IMR-90 (cell line): Measurements from ENCODE around the gene CD93. TPM values are rescaled to one million over a fixed set of nuclear protein-coding genes. Genes with fewer than 3 reads are reported as not detected.

Experiments
- ATAC-seq: fragments of 200-7000 bp; cut with Tn5 transposase; 2 replicates; pipeline ENCODE4 v1.9.1; 2020; ENCODE audit warnings: low read depth, mild to moderate bottlenecking, moderate library complexity
- BruUV-seq: library from RNA; stranded (reverse); fragments of 400-500 nt; replicated peaks from 2 replicates; lab custom pipeline; 2021; lab: Mats Ljungman, UMichigan
- CTCF ChIA-PET: fragments of 300-600 bp; formaldehyde crosslinking; extraction: SDS; loops from one replicate; lab custom pipeline; 2021; ENCODE audit warnings: antibody characterized with exemption; lab: Yijun Ruan, JAX
- POLR2A ChIA-PET: fragments of 300-600 bp; sonication (Branson Sonifier 250); formaldehyde crosslinking; loops from one replicate; lab custom pipeline; 2022; ENCODE audit warnings: antibody characterized with exemption; ENCODE audit not compliant: unreplicated experiment; lab: Charles Lee
- DNase-seq: peaks from one replicate; pipeline ENCODE4 v3.0.0; 2013
- H2AFZ ChIP-seq: replicated peaks from 2 replicates; pipeline ENCODE3; 2013; ENCODE audit warnings: low read length, mild to moderate bottlenecking; ENCODE audit not compliant: poor library complexity
- H2AK5ac ChIP-seq: 2 replicates; pipeline ENCODE4 v1.6.1; 2013; ENCODE audit warnings: low read depth, low read length, inconsistent platforms
- H2AK9ac ChIP-seq: replicated peaks from 2 replicates; pipeline ENCODE3; 2013; ENCODE audit warnings: mild to moderate bottlenecking, low read depth, low read length, moderate library complexity; ENCODE audit not compliant: poor library complexity
- H2BK120ac ChIP-seq: 2 replicates; pipeline ENCODE4 v1.6.1; 2013; ENCODE audit warnings: low read depth, low read length, inconsistent platforms
- H2BK15ac ChIP-seq: 3 replicates; pipeline ENCODE4 v1.6.1; 2013; ENCODE audit warnings: low read depth, low read length, inconsistent platforms
- H2BK20ac ChIP-seq: 2 replicates; pipeline ENCODE4 v1.6.1; 2013; ENCODE audit warnings: low read depth, mild to moderate bottlenecking, inconsistent platforms, low read length, moderate library complexity
- H2BK5ac ChIP-seq: 2 replicates; pipeline ENCODE4 v1.6.1; 2013; ENCODE audit warnings: mild to moderate bottlenecking, low read depth, low read length, inconsistent platforms; ENCODE audit not compliant: poor library complexity, severe bottlenecking
- H3K14ac ChIP-seq: replicated peaks from 2 replicates; pipeline ENCODE4 v1.6.1; 2013; ENCODE audit warnings: low read depth, low read length, inconsistent platforms
- H3K18ac ChIP-seq: 2 replicates; pipeline ENCODE4 v1.6.1; 2013; ENCODE audit warnings: low read depth, low read length, control low read depth
- H3K23ac ChIP-seq: 2 replicates; pipeline ENCODE4 v1.6.1; 2013; ENCODE audit warnings: low read depth, low read length, inconsistent platforms
- H3K27ac ChIP-seq: 2 replicates; pipeline ENCODE4 v1.5.1; 2013; ENCODE audit warnings: mild to moderate bottlenecking, control low read depth, low read length; ENCODE audit not compliant: insufficient read depth
- H3K27me3 ChIP-seq: 2 replicates; pipeline ENCODE4 v1.6.1; 2013; ENCODE audit warnings: low read length; ENCODE audit not compliant: control insufficient read depth, insufficient read depth
- H3K36me3 ChIP-seq: 2 replicates; pipeline ENCODE4 v1.6.1; 2013; ENCODE audit warnings: low read length, mixed read lengths; ENCODE audit not compliant: control insufficient read depth, insufficient read depth
- H3K4ac ChIP-seq: 2 replicates; pipeline ENCODE4 v1.6.1; 2013; ENCODE audit warnings: low read depth, low read length, inconsistent platforms
- H3K4me1 ChIP-seq: 2 replicates; pipeline ENCODE4 v1.6.1; 2013; ENCODE audit warnings: low read length, mixed read lengths; ENCODE audit not compliant: control insufficient read depth, insufficient read depth
- H3K4me2 ChIP-seq: 2 replicates; pipeline ENCODE4 v1.6.1; 2013; ENCODE audit warnings: low read depth, mild to moderate bottlenecking, control low read depth, low read length, moderate library complexity
- H3K4me3 ChIP-seq: 2 replicates; pipeline ENCODE4 v1.5.1; 2013; ENCODE audit warnings: low read depth, mild to moderate bottlenecking, control low read depth, low read length, moderate library complexity; ENCODE audit not compliant: insufficient read depth
- H3K56ac ChIP-seq: 2 replicates; pipeline ENCODE4 v1.6.1; 2013; ENCODE audit warnings: low read length, inconsistent platforms; ENCODE audit not compliant: insufficient read depth; ENCODE audit errors: extremely low read depth
- H3K79me1 ChIP-seq, 2 experiments: 2 replicates each; pipeline ENCODE4 v1.6.1; 2013; ENCODE audit warnings: low read length in 2 of 2, inconsistent platforms in 1 of 2, low read depth in 1 of 2
- H3K9ac ChIP-seq: 2 replicates; pipeline ENCODE4 v1.6.1; 2013; ENCODE audit warnings: low read depth, low read length, control low read depth
- H3K9me1 ChIP-seq: 2 replicates; pipeline ENCODE4 v1.6.1; 2013; ENCODE audit warnings: low read length, inconsistent platforms; ENCODE audit not compliant: insufficient read depth
- H3K9me3 ChIP-seq: 2 replicates; pipeline ENCODE4 v1.6.1; 2013; ENCODE audit warnings: low read length; ENCODE audit not compliant: control insufficient read depth, insufficient read depth
- H4K20me1 ChIP-seq: 2 replicates; pipeline ENCODE4 v1.6.1; 2013; ENCODE audit warnings: low read length, inconsistent platforms; ENCODE audit not compliant: insufficient read depth
- H4K5ac ChIP-seq: 2 replicates; pipeline ENCODE4 v1.6.1; 2013; ENCODE audit warnings: mild to moderate bottlenecking, low read depth, low read length, control low read depth
- H4K8ac ChIP-seq, 2 experiments: 2 replicates each; pipeline ENCODE4 v1.6.1; 2013; ENCODE audit warnings: low read depth in 2 of 2, low read length in 2 of 2, control low read depth in 1 of 2, inconsistent platforms in 1 of 2
- H4K91ac ChIP-seq: 2 replicates; pipeline ENCODE4 v1.6.1; 2013; ENCODE audit warnings: low read depth, low read length, inconsistent platforms; ENCODE audit not compliant: insufficient read depth
- BHLHE40 ChIP-seq: fragments of 150-350 bp; IDR thresholded peaks from 2 replicates; pipeline ENCODE4 v1.6.1; 2016; ENCODE audit warnings: mild to moderate bottlenecking, low read depth, low read length
- CEBPB ChIP-seq: IDR thresholded peaks from 2 replicates; pipeline ENCODE4 v1.6.1; 2012; ENCODE audit warnings: low read depth, low read length, improper control_type of control experiment
- CHD1 ChIP-seq: IDR thresholded peaks from 2 replicates; pipeline ENCODE4 v1.6.1; 2012; ENCODE audit warnings: low read depth, low read length, improper control_type of control experiment
- CTCF ChIP-seq: conservative IDR thresholded peaks from 2 replicates; pipeline ENCODE4 v1.5.1; 2012; ENCODE audit warnings: mild to moderate bottlenecking, low read depth, low read length, improper control_type of control experiment
- ELK1 ChIP-seq: fragments of 150-350 bp; IDR thresholded peaks from 2 replicates; pipeline ENCODE4 v1.6.1; 2016; ENCODE audit warnings: low read depth, mild to moderate bottlenecking, low read length, moderate library complexity, borderline replicate concordance
- FOS ChIP-seq: fragments of 150-350 bp; IDR thresholded peaks from 2 replicates; pipeline ENCODE4 v1.6.1; 2016; ENCODE audit warnings: low read depth, low read length
- MAFK ChIP-seq: IDR thresholded peaks from 2 replicates; pipeline ENCODE4 v1.6.1; 2012; ENCODE audit warnings: low read depth, low read length, improper control_type of control experiment
- MAZ ChIP-seq: IDR thresholded peaks from 2 replicates; pipeline ENCODE4 v1.6.1; 2012; ENCODE audit warnings: low read depth, mild to moderate bottlenecking, low read length, improper control_type of control experiment, moderate library complexity, borderline replicate concordance
- MXI1 ChIP-seq: IDR thresholded peaks from 2 replicates; pipeline ENCODE4 v1.6.1; 2012; ENCODE audit warnings: low read depth, mild to moderate bottlenecking, low read length, moderate library complexity, borderline replicate concordance
- NFE2L2 ChIP-seq: fragments of 150-350 bp; IDR thresholded peaks from 2 replicates; pipeline ENCODE4 v1.6.1; 2016; ENCODE audit warnings: low read depth, mild to moderate bottlenecking, low read length
- POLR2A ChIP-seq: IDR thresholded peaks from 2 replicates; pipeline ENCODE4 v1.6.1; 2012; ENCODE audit warnings: mild to moderate bottlenecking, low read depth, low read length
- RAD21 ChIP-seq: IDR thresholded peaks from 2 replicates; pipeline ENCODE4 v1.6.1; 2012; ENCODE audit warnings: low read length, improper control_type of control experiment
- RCOR1 ChIP-seq: IDR thresholded peaks from 2 replicates; pipeline ENCODE4 v1.6.1; 2012; ENCODE audit warnings: mild to moderate bottlenecking, low read length, improper control_type of control experiment; ENCODE audit not compliant: insufficient replicate concordance
- RFX5 ChIP-seq: IDR thresholded peaks from 2 replicates; pipeline ENCODE4 v1.8.0; 2012; ENCODE audit warnings: low read depth, mild to moderate bottlenecking, low read length, moderate library complexity
- SMC3 ChIP-seq: fragments of 150-350 bp; IDR thresholded peaks from 2 replicates; pipeline ENCODE4 v1.6.1; 2016; ENCODE audit warnings: low read depth, mild to moderate bottlenecking, antibody characterized with exemption, low read length, moderate library complexity
- USF2 ChIP-seq: fragments of 150-350 bp; IDR thresholded peaks from 2 replicates; pipeline ENCODE4 v1.6.1; 2017; ENCODE audit warnings: mild to moderate bottlenecking, antibody characterized with exemption, low read length, low read depth
- WGBS, 2 experiments: methylation state at CpG; one replicate each; pipeline versions ENCODE4 v1.1.5 to v1.1.7; 2013; ENCODE audit warnings: missing lambda C conversion rate in 2 of 2; ENCODE audit not compliant: insufficient read length in 1 of 2; ENCODE audit errors: extremely low coverage in 2 of 2; 5-methylcytosine and 5-hydroxymethylcytosine counted together
- dilution Hi-C: fragments of 300-500 bp; cut with HindIII; formaldehyde crosslinking; loops from one replicate; pipeline ENCODE4 v1.14.3; 2018; ENCODE audit warnings: low sequenced_read_pairs; ENCODE audit not compliant: unreplicated experiment
- in situ Hi-C: fragments of 300-500 bp; cut with MboI; formaldehyde crosslinking; loops from 3 replicates; pipeline ENCODE4 v1.14.3; 2019; ENCODE audit warnings: low sequenced_read_pairs, inconsistent platforms, mixed read lengths
- intact Hi-C: fragments of 100-400 bp; cut with micrococcal nuclease; formaldehyde crosslinking; loops from 2 replicates; pipeline ENCODE4 v1.10.0; 2022
- polyA plus RNA-seq, 3 experiments: library from polyadenylated mRNA; depleted of rRNA; stranded (reverse); fragments of >200 nt; gene quantifications; 2 replicates each; pipeline ENCODE4 v1.2.3, GENCODE V29; 2012; ENCODE audit warnings: low replicate concordance in 1 of 3
- total RNA-seq: library from RNA; depleted of rRNA; stranded (reverse); fragments of >200 nt; gene quantifications from 2 replicates; pipeline ENCODE4 v1.2.3, GENCODE V29; 2012

Gene CD93
- total and polyA plus RNA-seq, 2 of the 4 experiments (the other 2 are of a cell fraction) = under 0.01 to 0.02 TPM

DNA sequence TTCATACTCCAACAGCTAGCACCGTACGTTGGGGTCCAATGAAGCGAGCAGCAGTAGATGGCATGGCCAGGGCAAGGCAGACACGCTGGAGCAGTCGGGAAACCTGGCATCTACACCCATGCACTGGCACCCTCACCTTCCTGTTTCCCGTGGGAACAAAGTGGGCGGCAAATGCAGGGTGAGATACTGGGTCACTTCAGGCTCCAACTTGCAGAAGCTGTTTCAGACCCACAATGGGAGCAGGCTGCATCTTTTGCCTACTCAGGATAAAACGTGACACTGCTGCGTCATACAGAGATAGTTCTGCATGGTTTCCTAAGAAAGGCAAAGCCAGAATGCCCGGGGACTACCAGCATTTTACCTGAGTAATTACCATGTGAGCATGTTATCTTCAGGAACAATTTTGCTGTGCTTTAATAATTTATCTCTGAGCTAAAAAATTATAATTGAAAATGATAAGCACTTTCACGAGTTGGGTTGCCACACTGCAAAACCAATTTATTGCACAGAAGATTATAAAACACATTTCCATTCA, 10.9 kb upstream of the CD93 start:
- no peak overlapping the region for H2BK20ac ChIP-seq
- H3K56ac ChIP-seq = no peak overlapping the region
- H4K8ac ChIP-seq = no peak overlapping the region
- no peak overlapping the region for H4K91ac ChIP-seq
- H3K27ac ChIP-seq = no peak overlapping the region
- no TSS peak for BruUV-seq
- dilution Hi-C loops = no loop called here
- POLR2A ChIA-PET = no interaction called here
- no peak overlapping the region for H3K4me3 ChIP-seq
- no peak overlapping the region for H2AFZ ChIP-seq
- no peak overlapping the region for H2BK15ac ChIP-seq
- H3K9me1 ChIP-seq = no peaks in the 10 kb centered on the region
- no peak overlapping the region for H3K9ac ChIP-seq
- TF ChIP-seq SMC3 (no peak), MAZ (no peak), RCOR1 (no peak), MXI1 (no peak), MAFK (no peak), RFX5 (no peak), CHD1 (no peak), CTCF (no peak), RAD21 (no peak), USF2 (no peak), CEBPB (no peak), FOS (no peak), BHLHE40 (no peak), ELK1 (no peak), POLR2A (no peak), NFE2L2 (no peak)
- no peaks in the 10 kb centered on the region for H3K9me3 ChIP-seq
- ATAC-seq (no peak), DNase-seq (no peak)
- H3K79me1 ChIP-seq = no peaks in the 10 kb centered on the region
- 53% methylated on average over 3 of the region's 11 CpGs; no CpG with 5 or more reads in 1 of the 2 experiments for WGBS, 2 experiments
- H3K36me3 ChIP-seq = no peaks in the 10 kb centered on the region
- CTCF ChIA-PET = no interaction called here
- intact Hi-C loops = no loop called here
- H2AK5ac ChIP-seq = no peak overlapping the region
- no peaks in the 10 kb centered on the region for H3K4me1 ChIP-seq
- no peak overlapping the region for H3K14ac ChIP-seq
- peaks cover 50% of the 10 kb centered on the region for H3K27me3 ChIP-seq
- H2AK9ac ChIP-seq = no peak overlapping the region
- no peak overlapping the region for H3K4ac ChIP-seq
- no peak overlapping the region for H3K4me2 ChIP-seq
- no peak overlapping the region for H2BK120ac ChIP-seq
- no peak overlapping the region for H3K23ac ChIP-seq
- in situ Hi-C loops = loop anchor here (25.0 kb wide), 1 partner anchor 90 kb away; no protein-coding TSS in a partner anchor
- H4K20me1 ChIP-seq = no peaks in the 10 kb centered on the region
- no peak overlapping the region for H4K5ac ChIP-seq
- H2BK5ac ChIP-seq = no peak overlapping the region
- no peak overlapping the region for H3K18ac ChIP-seq
